SK-N-MC (cell line): Measurements from ENCODE around the gene KIF26A.

Source experiments
- EZH2 ChIP-seq: fragments of 200-600 bp; sonication (generic); IDR thresholded peaks from one replicate; pipeline ENCODE4 v1.6.1; 2017; ENCODE audit warnings: antibody characterized with exemption
- FOXP2 ChIP-seq: optimal IDR thresholded peaks from 2 replicates; pipeline ENCODE3; 2011; ENCODE audit warnings: mild to moderate bottlenecking, moderate library complexity; ENCODE audit not compliant: insufficient read depth; ENCODE audit errors: extremely low read length, control extremely low read depth
- POLR2AphosphoS5 ChIP-seq: IDR thresholded peaks from 2 replicates; pipeline ENCODE4 v1.6.1; 2012; ENCODE audit warnings: mild to moderate bottlenecking, low read depth, low read length, borderline replicate concordance

DNA sequence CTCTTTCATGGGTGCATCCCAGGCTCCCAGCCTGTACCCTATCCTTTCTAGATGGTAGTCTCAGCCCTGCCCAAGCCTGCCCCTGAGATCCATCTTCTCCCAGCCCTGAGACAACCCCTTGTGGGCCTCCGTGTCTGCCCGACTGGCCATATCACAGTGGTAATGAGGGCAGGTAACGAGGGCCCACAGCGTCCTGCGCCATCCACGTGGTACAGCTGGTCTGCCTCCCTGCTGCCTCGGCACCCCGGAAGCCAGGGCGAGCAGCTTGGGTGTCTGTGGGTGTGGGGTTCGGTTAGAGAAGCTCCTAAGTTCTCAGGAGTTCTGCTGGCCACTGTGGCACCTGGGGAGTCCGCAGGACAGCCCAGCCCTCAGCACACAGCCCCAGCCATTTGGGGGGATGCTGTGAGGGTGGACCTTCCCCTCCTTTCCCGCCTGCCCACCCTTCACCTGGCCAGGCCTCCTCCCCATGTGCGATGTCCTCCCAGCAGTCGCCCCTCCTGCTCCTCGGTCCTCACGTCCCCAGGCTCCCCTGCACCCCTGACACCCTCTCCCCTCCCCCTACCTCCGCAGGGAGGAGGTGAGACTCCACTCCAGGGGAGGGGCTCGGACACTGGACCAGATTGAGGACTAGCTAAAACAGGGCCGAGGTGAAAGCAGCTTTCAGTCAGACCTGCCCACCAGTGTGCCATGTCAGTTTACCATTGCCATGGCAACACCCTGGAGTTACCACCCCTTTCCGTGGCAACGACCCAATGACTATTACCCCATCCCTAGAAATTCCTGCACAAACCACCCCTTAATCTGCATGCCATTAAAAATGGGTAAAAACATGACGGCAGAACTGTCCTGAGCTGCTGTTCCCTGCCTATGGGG lies 69.0 kb downstream of the KIF26A start:
- TF ChIP-seq POLR2AphosphoS5 (no peak), EZH2 (no peak), FOXP2 (no peak)
